ENCODE data around the gene POLE.

DNA sequence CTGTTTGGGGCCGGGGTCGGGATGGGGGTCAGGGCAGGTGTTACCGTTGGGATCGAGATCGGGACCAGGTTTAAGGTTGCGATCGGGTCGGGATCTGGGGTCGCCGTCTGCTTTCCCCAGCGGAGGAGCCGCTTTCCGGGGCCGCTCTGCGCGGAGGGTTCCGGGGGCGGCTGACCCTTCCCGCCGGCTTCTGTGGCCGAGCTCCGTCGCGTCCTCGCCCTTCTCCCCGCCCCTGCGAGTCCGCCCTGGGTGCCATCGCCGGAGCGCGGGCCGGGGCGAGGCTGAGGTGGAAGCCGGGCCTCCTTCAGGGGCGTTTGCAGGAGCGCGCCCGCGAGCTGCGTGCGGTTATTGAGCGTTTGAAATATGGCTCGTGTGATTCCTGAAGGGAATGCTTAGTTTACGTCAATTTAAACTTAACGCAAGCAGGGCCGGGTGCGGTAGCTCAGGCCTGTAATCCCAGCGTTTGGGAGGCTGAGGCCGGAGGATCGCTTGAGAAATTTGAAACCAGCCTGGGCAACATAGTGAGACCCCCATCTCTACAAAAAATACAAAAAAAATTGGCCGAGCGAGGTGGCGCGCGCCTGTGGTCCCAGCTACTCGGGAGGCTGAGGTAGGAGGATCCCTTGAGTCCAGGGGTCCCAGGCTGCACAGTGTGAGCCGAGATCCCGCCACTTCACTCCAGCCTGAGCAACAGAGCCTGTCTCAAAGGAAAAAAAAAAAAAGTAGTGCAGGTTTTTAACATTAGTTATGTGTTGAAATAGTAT is 24.1 kb upstream of the POLE start:
- TF ChIP-seq, protein P1, sequence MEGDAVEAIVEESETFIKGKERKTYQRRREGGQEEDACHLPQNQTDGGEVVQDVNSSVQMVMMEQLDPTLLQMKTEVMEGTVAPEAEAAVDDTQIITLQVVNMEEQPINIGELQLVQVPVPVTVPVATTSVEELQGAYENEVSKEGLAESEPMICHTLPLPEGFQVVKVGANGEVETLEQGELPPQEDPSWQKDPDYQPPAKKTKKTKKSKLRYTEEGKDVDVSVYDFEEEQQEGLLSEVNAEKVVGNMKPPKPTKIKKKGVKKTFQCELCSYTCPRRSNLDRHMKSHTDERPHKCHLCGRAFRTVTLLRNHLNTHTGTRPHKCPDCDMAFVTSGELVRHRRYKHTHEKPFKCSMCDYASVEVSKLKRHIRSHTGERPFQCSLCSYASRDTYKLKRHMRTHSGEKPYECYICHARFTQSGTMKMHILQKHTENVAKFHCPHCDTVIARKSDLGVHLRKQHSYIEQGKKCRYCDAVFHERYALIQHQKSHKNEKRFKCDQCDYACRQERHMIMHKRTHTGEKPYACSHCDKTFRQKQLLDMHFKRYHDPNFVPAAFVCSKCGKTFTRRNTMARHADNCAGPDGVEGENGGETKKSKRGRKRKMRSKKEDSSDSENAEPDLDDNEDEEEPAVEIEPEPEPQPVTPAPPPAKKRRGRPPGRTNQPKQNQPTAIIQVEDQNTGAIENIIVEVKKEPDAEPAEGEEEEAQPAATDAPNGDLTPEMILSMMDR (IDR thresholded peaks at IDR 0.05; ENCODE audit: low read depth, low read length, missing input control) = no peak
- TF ChIP-seq TAF1 (conservative IDR thresholded peaks at IDR 0.05) (no peak), HNF4G (IDR thresholded peaks at IDR 0.05) (no peak), RAD21 (IDR thresholded peaks at IDR 0.05) (no peak), SP1 (IDR thresholded peaks at IDR 0.05) (no peak), JUND (IDR thresholded peaks at IDR 0.05) (no peak)
- TF ChIP-seq, protein P2, sequence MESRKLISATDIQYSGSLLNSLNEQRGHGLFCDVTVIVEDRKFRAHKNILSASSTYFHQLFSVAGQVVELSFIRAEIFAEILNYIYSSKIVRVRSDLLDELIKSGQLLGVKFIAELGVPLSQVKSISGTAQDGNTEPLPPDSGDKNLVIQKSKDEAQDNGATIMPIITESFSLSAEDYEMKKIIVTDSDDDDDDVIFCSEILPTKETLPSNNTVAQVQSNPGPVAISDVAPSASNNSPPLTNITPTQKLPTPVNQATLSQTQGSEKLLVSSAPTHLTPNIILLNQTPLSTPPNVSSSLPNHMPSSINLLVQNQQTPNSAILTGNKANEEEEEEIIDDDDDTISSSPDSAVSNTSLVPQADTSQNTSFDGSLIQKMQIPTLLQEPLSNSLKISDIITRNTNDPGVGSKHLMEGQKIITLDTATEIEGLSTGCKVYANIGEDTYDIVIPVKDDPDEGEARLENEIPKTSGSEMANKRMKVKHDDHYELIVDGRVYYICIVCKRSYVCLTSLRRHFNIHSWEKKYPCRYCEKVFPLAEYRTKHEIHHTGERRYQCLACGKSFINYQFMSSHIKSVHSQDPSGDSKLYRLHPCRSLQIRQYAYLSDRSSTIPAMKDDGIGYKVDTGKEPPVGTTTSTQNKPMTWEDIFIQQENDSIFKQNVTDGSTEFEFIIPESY (IDR thresholded peaks at IDR 0.05) = no peak
- TF ChIP-seq, protein P3, sequence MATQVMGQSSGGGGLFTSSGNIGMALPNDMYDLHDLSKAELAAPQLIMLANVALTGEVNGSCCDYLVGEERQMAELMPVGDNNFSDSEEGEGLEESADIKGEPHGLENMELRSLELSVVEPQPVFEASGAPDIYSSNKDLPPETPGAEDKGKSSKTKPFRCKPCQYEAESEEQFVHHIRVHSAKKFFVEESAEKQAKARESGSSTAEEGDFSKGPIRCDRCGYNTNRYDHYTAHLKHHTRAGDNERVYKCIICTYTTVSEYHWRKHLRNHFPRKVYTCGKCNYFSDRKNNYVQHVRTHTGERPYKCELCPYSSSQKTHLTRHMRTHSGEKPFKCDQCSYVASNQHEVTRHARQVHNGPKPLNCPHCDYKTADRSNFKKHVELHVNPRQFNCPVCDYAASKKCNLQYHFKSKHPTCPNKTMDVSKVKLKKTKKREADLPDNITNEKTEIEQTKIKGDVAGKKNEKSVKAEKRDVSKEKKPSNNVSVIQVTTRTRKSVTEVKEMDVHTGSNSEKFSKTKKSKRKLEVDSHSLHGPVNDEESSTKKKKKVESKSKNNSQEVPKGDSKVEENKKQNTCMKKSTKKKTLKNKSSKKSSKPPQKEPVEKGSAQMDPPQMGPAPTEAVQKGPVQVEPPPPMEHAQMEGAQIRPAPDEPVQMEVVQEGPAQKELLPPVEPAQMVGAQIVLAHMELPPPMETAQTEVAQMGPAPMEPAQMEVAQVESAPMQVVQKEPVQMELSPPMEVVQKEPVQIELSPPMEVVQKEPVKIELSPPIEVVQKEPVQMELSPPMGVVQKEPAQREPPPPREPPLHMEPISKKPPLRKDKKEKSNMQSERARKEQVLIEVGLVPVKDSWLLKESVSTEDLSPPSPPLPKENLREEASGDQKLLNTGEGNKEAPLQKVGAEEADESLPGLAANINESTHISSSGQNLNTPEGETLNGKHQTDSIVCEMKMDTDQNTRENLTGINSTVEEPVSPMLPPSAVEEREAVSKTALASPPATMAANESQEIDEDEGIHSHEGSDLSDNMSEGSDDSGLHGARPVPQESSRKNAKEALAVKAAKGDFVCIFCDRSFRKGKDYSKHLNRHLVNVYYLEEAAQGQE (IDR thresholded peaks at IDR 0.05) = no peak
- TF ChIP-seq, protein P4, sequence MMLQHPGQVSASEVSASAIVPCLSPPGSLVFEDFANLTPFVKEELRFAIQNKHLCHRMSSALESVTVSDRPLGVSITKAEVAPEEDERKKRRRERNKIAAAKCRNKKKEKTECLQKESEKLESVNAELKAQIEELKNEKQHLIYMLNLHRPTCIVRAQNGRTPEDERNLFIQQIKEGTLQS (IDR thresholded peaks at IDR 0.05) = no peak
- TF ChIP-seq, protein P5, sequence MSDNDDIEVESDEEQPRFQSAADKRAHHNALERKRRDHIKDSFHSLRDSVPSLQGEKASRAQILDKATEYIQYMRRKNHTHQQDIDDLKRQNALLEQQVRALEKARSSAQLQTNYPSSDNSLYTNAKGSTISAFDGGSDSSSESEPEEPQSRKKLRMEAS (IDR thresholded peaks at IDR 0.05) = no peak
